Stimulated activated naive CD8-positive, alpha-beta T cell treated with anti-CD3 and anti-CD28 coated beads, Interleukin-15, Interleukin-2, amounts not matched to agents 100 U/mL and 50 U/mL, for 24 hours (primary cell): ENCODE results near the gene IDE.

Experiments
- ATAC-seq: fragments of 150-1000 bp; cut with Tn5 transposase; one replicate; pipeline ENCODE4 v1.10.0; 2021
- DNase-seq: peaks from one replicate; pipeline ENCODE4 v3.0.0; 2021

IDE gene

DNA sequence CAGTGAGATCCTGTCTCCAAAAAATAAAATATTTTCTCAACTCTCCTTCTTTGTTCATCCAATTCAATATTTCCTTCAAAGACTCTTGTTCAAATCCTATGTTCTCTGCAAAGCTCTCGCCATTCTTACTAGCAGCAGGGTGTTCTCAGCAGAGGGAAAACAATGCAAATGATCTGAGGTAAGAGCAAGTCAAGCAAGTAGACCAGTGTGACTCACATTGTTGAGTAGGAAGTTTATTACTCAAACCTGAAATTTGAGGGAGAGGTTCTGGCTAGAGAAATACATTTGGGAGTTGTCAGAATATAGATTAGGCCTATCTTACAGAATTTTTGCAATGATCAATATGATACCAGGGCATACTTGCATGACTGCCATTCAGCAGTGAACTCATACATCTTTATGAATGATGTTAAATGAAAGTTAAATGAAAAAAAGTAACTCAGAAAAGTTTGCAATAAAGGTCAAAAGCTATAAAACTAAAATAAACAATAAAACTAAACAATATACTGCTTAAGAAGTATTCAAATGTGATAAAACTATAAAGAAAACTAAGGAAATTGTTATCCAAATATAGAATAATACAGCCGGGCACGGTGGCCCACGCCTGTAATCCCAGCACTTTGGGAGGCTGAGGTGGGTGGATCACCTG lies 5.8 kb downstream of the IDE start:
- no peak for DNase-seq
- ATAC-seq = peak; percentile 87

DNA sequence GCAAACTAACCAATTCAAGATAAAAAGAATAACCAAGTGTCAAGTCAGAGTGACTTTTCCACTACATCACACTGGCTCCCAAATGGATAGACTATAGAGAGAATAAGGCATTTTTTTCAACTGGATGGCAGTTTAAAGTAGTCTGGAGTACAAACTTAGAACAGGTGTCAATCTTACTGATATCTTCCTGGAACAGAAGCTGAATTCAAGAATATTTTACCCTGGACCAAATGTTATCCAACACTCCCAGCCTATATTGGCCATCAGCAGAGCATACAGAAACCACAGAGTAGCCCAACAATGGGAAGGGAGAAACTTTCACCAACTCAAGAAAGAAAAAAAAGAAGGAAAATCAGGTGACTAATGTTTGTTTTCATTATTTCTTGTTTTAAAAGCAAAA lies 11.5 kb downstream of the IDE start:
- ATAC-seq = no peak
- no peak for DNase-seq

DNA sequence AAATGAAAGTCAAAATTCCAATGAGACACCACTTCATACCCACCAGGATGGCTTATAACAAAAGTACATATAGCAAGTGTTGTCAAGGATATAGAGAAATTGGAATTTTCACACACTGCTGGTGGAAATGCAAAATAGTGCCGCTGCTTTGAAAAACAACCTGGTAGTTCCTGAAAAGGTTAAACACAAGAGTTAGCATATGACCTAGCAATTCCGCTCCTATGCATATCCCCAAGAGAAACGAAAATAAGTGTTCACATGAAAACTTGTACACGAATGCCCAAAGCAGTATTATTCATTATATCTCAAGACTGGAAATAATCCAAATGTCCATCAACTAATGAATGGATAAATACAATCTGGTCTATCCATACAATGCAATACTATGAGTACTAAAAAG lies 14.8 kb downstream of the IDE start:
- ATAC-seq = no peak

DNA sequence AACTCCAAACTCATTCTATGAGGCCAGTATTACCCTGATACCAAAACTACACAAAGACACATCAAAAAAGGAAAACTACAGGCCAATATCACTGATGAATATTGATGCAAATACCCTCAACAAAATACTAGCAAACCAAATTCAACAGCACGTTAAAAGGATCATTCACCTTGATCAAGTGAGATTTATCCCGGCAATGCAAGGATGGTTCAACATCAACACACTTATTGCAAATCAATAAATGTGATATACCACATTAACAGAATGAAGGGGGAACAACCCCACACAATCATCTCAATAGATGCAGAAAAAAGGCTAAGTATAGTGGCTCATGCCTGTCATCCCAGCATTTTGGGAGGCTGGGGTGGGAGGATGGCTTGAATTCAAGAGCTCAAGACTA lies 19.9 kb downstream of the IDE start:
- no peak for ATAC-seq
- DNase-seq = no peak

More for the DNA sequence above, 14.8 kb downstream of the IDE start:
- DNase-seq = no peak

DNA sequence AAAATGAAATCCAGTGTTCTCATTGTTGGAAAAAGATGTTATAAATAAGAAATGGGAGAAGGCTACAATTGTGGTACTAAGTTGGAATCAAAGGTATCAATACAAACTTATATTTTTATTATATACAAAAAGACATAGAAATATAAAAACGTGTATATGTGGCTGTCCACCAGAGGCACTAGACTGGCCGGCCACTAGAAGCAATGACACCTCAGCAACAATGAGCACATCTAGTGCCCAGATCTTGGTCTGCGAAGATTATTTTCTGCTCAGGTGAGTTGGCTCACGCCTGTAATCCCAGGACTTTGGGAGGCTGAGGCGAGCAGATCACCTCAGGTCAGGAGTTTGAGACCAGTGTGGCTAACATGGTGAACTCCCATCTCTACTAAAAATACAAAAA lies 21.6 kb downstream of the IDE start:
- ATAC-seq = no peak
- DNase-seq = no peak

DNA sequence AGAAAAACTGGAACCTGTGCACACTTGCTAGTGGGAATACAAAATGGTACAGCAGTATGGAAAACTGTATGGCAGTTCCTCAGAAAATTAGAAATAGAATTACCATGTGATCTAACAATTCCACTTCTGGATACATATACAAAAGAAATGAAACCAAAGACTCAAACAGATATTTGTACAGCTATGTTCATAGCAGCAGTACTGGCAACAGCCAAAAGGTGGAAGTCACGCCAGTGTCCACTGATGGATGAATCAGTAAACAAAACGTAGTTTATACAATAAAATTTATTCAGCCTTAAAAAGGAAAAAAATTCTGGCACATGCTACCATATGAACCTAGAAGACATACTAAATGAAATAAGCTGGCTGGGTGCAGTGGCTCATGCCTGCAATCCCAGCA lies 23.0 kb downstream of the IDE start:
- no peak for ATAC-seq
- no peak for DNase-seq

DNA sequence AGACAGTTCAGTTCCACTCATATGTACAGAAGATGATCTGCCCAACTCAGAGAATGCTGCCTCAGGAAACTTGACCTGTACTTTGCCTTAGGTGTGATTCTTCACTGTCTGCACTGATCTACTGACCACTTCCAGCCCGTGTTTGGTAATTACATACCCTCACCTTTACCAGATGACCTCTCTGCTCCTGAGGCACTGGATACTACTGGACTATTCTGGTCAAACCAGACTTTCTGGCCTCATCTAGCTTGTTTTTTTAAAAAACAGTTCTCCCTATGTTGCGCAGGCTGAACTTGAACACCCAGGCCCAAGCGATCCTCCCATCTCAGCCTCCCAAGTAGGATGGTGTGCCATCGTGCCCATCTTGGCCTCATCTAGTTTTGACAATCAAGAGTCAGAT lies 26.2 kb downstream of the IDE start:
- DNase-seq = no peak

DNA sequence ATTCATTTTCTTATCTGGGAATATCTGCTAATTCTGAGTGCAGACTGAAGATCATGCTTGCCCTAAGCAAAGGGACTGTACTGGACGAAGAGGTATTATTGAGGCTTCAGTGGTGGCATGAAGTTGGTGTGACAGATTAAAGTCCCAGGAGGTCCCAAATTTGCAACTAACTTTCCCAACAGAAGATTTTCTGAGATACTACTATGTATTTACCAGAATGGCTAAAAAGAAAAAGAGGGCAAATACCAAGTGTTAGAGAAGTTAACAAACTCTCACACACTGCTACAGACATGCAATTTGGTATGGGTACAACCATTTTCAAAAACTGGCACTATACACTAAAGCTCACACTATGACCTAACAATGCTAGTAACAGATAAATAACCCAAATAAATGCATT lies 28.3 kb downstream of the IDE start:
- DNase-seq (no peak), ATAC-seq (no peak)

More for the DNA sequence above, 26.2 kb downstream of the IDE start:
- no peak for ATAC-seq

DNA sequence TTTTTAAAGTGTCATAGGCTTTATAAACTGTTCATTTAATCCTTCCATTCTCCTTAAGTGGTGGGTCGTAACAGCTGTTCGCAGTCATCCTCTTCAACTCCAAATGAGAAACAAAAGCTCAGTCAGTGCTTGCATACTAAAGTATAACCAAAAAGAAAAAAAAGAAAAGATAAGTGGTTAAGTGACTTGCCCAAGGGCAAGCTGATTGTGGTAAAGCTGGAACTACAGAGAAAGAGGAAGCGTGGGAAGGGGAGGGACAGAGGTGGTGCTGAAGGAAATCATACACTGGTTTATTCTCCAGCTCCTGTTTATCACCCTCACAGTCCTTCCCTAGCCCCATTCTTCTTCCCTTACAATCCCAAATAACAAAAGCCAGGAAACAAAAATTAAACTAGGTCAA lies 29.6 kb downstream of the IDE start:
- no peak for DNase-seq
- ATAC-seq = peak; percentile 57

DNA sequence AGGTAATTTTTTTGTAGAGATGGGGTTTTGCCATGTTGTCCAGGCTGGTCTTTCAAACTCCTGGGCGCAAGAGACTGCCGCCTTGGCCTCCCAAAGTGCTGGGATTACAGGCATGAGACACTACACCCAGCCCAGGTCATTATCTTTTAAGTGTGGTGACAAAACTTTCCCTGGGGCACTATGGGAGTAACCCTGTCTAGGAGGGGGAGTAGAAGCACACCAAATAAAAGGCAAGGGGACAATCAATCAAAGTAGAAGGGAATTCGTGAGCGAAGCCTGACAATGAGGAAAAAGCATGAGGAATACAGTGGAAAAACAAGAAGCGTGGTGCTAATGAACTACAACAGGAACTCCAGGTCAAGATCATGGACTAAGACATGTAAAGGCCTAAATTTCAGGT lies 31.4 kb downstream of the IDE start:
- DNase-seq (no peak), ATAC-seq (no peak)

DNA sequence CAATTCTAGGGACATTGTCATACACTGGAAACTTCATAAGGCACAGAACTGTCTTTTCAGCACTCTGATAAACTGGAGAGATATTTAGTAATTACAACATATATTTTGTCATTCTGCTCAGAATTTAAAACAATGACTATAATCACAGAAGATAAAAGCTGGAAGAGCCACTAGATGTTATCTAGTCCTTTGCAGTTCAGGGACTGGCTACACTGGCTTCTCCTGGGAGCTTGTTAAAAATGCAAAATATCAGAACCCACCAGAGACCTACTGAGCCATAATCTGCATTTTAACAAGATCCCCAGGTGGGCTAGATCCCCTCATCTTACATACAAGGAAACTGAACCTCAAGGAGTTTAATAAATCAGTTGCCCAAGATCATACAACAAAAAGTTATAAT lies 32.3 kb downstream of the IDE start:
- no peak for DNase-seq
- ATAC-seq = no peak

DNA sequence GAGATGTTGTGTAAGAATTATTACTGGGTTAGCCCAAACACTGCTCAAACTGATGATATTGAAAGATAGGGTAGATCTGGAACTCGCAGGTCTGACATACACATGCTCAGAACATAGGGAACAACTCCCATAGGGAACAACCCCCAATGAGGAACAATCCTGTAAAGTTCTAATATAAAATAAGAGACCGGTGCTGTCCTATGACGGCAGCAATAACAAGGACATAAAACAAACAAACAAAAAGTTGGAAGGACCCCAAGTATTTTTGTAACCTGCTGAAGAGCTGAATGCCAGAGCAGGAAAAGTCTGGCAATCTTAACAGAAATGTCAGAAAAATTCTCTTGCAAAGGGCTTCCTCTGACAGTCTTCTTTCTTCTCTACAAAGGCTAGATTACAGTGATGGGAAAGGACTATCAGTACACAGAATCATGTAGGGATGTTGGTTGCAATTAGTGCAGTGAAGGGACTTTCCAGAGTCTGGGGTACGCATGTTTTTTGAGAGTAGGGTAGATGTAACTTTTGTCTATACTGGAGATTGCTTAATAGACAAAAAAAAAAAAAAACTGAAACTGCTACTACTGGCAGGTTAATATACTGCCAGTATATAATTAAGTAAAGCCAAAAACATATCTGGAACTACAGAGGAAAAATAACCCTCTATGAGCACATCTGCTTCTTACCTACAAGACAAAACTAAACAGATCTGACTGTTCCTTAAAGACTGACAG lies 35.5 kb downstream of the IDE start:
- no peak for ATAC-seq
- DNase-seq = no peak

DNA sequence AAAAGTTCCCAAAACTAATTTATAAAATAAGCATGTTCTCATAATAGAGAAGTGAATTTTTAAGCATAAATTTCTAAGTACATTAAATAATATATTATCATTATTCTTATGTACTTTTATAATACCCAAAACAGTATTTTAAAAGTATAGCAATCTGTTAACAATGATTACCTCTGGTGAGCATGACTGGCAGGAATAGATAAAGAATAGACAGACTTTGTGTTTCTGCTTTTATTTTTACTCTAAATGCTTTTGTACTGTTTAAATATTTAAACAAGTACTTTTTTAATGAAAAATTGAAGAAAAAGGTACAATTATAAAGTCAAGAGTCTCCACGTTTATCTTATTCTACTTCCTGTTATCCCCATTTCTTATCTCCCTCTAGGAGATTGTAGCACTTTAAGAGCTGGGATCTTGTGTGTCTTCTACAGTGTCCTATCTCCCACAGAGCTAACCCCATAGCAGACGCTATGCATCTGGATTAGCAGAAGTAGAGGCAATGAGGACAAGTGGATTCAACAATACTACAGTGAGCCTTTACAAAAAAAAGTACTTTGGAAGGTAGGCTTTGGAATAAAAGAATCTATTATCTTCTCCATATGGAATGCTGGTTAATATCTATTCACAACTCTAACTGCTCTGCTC lies 42.9 kb downstream of the IDE start:
- ATAC-seq = no peak
- no peak for DNase-seq

DNA sequence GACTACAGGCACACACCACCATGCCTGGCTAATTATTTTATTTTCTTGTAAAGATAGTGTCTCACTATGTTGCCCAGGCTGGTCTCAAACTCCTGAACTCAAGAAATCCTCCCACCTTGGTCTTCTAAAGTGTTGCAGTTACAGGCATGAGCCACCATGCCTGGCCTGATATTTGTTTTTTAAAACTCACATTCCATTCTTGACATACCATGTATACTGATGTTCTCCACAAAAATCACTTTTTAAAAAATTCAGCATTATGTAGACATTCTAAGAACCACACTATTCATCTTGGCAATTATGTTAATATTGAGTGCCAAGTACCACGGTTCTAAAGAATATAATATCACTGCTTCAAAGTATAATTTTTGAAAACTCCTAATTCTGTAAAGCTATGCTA lies 43.5 kb downstream of the IDE start:
- ATAC-seq (no peak), DNase-seq (no peak)

DNA sequence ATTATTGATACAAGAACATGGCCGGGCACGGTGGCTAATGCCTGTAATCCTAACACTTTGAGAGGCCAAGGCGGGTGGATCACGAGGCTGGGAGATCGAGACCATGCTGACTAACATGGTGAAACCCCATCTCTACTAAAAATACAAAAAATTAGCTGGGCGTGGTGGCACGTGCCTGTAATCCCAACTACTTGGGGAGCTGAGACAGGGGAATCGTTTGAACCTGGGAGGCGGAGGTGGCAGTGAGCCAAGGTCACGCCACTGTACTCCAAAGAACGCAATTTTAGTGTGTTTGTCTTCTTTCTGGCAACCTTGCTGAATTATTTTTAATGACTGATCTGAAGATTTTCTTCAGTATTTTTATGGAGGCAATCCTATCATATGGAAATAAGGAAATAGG lies 46.2 kb downstream of the IDE start:
- DNase-seq (no peak), ATAC-seq (no peak)

DNA sequence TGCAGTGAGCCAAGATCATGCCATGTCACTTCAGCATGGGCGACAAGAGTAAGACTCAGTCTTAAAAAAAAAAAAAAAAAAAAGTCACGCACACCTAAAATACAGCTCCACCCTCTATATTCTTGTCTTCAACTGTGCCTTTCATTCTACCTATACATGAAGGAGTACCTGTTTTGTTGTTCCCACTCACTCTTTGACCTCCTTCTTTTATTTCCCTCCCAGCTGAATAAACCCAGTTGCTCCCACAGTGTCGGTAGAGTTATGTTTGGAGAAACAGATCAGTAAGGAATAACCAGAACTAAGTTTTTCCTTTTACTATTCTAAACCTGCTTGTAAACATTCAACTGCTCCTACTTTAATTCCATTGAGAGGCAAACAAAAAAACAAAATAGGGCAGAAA lies 50.3 kb downstream of the IDE start:
- ATAC-seq (no peak), DNase-seq (no peak)

DNA sequence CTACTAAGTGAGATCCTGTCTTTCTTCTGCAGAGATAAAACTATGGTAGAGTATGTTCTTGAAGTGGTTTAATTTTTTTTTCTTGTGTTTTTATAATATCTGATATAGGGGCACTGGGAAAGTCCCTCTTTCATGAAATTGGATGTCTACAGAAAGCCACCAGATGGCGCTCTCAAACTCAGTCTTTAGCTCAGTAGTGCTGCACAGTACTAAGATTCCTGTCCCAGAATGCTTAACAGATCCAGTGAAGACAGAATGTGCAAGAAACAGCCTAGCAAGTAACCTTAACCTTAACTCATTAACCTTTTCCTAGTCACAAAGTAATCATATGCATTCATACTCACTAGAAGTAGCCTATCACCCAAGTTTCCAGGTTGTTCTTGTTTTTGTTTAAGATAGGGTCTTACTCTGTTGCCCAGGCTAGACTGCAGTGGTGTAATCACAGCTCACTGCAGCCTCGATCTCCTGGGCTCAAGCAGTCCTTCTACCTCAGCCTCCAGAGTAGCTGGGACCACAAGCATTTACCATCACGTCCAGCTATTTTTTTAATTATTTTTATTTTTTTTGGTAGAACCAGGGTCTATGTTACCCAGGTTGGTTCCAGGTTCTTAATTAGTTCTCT lies 56.7 kb downstream of the IDE start:
- ATAC-seq = peak; percentile 81
- DNase-seq = peak; percentile 70

DNA sequence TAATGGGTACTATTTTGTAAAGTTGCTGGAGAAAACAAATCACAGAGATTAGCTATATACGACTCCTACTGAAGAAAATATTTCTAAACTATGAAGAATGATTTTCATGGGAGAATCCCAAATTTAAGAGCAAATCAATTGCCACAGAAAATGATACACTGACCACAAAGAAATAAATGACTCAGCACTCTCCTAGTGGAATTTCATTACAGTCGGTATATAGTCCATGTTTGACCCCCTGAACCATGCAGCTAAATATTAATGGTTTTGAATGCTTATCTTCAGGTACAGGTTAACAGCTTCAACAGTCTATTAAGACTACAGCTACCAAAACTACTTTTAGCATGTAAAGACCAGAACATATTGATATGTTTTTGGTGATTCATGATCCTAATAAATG lies 65.0 kb downstream of the IDE start:
- DNase-seq (no peak), ATAC-seq (no peak)

DNA sequence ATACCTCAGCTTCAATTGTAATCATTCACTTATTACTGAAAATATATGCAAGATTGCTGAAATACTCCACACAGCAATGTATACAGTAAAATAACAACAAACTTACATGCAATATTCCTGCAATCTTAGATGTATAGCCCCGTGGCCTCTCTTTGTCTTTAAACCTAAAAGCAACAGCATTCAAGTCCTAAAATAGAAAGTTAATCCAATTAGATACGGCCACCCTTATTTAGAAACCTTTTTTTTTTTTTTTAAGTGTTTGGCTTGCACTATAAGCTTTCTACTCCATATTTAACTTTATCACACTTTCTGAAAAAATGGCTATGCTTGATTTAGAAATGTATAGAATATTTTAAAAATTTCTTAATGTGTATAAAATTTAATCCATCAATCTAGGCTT lies 67.6 kb downstream of the IDE start:
- ATAC-seq = no peak

DNA sequence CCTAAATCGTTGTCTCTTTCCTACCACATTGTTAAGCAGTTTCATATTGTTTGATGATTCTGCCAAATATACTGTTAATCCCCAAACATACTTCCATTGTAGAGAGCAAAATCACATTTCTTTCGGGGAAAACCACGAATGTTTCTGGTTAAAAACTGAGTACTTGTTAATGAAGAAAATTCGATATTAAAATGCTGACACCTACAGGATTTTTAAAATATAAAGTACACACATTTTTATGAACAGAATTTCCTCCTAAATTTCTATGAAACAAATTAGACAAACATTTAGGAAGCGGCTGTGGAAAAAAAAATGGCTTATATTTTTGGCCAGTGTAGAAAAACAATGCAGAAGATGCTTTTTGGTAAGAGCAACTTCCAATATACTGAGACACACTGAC lies 68.8 kb downstream of the IDE start:
- no peak for ATAC-seq
- no peak for DNase-seq

More for the DNA sequence above, 67.6 kb downstream of the IDE start:
- DNase-seq = no peak

DNA sequence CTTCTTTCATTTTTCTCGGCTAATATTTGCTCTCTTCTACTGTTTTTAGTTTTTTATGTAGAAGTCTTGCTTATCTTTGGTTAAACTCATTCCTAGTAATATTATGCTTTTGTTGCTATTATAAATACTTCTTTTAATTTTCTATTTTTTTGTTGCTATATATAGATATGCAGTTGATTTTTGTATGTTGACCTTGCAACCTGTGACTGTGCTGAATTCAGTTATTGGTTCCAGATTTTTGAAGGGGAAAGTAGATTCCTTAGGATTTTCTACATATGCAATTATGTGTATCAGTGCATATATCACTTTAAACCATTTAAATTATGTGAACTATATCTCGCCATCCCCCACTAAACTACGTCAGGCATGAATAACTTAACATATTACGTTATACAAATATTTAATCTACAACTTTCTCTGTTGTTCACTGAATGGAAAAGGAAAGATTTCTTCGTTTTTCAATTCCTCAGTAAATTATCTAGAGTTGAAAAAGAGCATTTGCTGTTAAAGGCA lies 71.5 kb downstream of the IDE start:
- no peak for ATAC-seq
- no peak for DNase-seq

DNA sequence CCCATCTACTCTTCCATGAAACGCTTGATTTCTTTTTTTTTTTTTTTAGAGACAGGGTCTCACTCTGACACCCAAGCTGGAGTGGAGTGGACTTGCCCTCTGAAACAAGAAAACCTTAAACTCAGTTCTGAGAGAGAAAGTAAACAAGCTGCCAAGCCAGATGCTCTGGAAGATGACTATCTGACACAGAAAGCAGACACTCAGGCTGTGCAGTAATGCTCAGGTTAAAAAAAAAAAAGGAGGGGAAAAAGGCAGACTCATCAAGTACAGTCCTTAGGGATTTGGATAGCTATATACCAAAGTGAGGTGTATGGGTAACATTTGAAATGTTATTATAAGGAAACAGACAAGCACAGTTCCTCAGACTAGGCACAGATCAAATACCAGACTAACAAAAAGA lies 80.5 kb downstream of the IDE start:
- ATAC-seq (no peak), DNase-seq (no peak)

DNA sequence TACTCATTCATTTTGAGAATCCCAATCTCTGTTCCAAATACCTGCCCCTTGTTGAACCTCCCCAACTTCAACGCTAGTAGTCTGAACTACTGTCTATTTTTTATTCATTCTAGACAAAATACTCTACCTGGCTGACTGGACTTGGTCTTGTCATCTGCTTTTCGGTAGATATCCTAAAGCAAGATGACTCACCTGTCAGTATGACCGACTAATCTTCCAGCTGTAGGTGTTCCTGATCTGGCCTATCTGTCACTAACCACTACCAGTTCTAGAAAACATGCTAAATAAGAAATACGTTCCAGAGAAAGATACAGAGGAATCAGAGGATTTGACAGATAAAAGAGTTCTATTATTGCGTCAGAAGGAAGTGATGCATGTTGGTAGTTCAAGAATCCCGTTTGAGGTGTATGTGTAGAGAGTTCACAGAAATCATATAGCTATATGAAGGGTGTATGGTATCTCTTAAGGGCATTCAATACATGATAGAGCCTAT lies 81.1 kb downstream of the IDE start:
- DNase-seq (no peak), ATAC-seq (no peak)
